ENCODE data around the gene SIGLEC11. TPM values are rescaled to one million over a fixed set of nuclear protein-coding genes. Genes with fewer than 3 reads are reported as not detected.
A peak's percentile ranks its signal among the peaks of the same experiment; 100 is the strongest.

SIGLEC11 gene
- total RNA-seq, 6 donors from 2014 or later = 2.0 to 7.3 (median 4.4) TPM

GRCh38 chr19:49977076-49977475 is 16.1 kb upstream of the SIGLEC11 start:
- no peak for ATAC-seq (ENCODE audit: low FRiP score in 2 of 2)
- peaks cover 9 to 60% (median 47%) of the 10 kb centered on the region in 4 donors for H3K36me3 ChIP-seq
- 83 to 92% methylated on average over 3 to 13 of the region's 13 CpGs for WGBS, 2 donors

GRCh38 chr19:49976496-49976895 is 15.5 kb upstream of the SIGLEC11 start:
- H3K36me3 ChIP-seq = peaks cover 9 to 54% (median 42%) of the 10 kb centered on the region in 4 donors
- no peak for DNase-seq

More at GRCh38 chr19:49977076-49977475, 16.1 kb upstream of the SIGLEC11 start:
- TF ChIP-seq POLR2A (IDR thresholded peaks at IDR 0.05) (no peak), POLR2AphosphoS5 (IDR thresholded peaks at IDR 0.05) (no peak), CTCF (IDR thresholded peaks at IDR 0.05) (no peak), EP300 (IDR thresholded peaks at IDR 0.05) (no peak)
- DNase-seq = no peak
- Histone ChIP-seq H3K27ac (no peak overlapping the region), H3K27me3 (no peaks in the 10 kb centered on the region), H3K9me3 (no peaks in the 10 kb centered on the region), H3K4me1 (peaks cover 0 to 5% (median 0%) of the 10 kb centered on the region in 4 donors), H3K4me3 (no peak overlapping the region)

GRCh38 chr19:49975051-49975450 is 14.1 kb upstream of the SIGLEC11 start:
- Histone ChIP-seq H3K4me3 (no peak overlapping the region), H3K27me3 (no peaks in the 10 kb centered on the region), H3K9me3 (no peaks in the 10 kb centered on the region), H3K4me1 (peaks cover 0 to 5% (median 0%) of the 10 kb centered on the region in 4 donors), H3K36me3 (peaks cover 9 to 42% (median 34%) of the 10 kb centered on the region in 4 donors), H3K27ac (no peak overlapping the region)
- ATAC-seq (ENCODE audit: low FRiP score in 2 of 2) = no peak
- no peak for DNase-seq
- 87 to 88% methylated on average over 3 to 7 of the region's 7 CpGs for WGBS, 2 donors
- TF ChIP-seq POLR2A (IDR thresholded peaks at IDR 0.05) = no peak
- no peak for TF ChIP-seq POLR2AphosphoS5 (IDR thresholded peaks at IDR 0.05)
- TF ChIP-seq EP300 (IDR thresholded peaks at IDR 0.05) = no peak
- no peak for TF ChIP-seq CTCF (IDR thresholded peaks at IDR 0.05)

More at GRCh38 chr19:49976496-49976895, 15.5 kb upstream of the SIGLEC11 start:
- ATAC-seq (ENCODE audit: low FRiP score in 2 of 2) = no peak
- Histone ChIP-seq H3K27me3 (no peaks in the 10 kb centered on the region), H3K4me1 (peaks cover 0 to 5% (median 0%) of the 10 kb centered on the region in 4 donors), H3K9me3 (no peaks in the 10 kb centered on the region), H3K27ac (no peak overlapping the region), H3K4me3 (no peak overlapping the region)
- 80 to 85% methylated on average over 3 of the region's 3 CpGs for WGBS, 2 donors
- TF ChIP-seq EP300 (IDR thresholded peaks at IDR 0.05) = no peak
- TF ChIP-seq CTCF (IDR thresholded peaks at IDR 0.05) = no peak
- no peak for TF ChIP-seq POLR2AphosphoS5 (IDR thresholded peaks at IDR 0.05)
- TF ChIP-seq POLR2A (IDR thresholded peaks at IDR 0.05) = no peak

GRCh38 chr19:49973987-49974386 is 13.0 kb upstream of the SIGLEC11 start:
- peak; percentile 40 to 79 for DNase-seq
- 76 to 86% methylated on average over 16 to 18 of the region's 18 CpGs for WGBS, 2 donors
- H3K4me3 ChIP-seq = no peak overlapping the region
- no peak overlapping the region for H3K27ac ChIP-seq
- peaks cover 0 to 6% (median 1%) of the 10 kb centered on the region in 4 donors for H3K4me1 ChIP-seq
- peak in 1 of 2 donors; percentile 57 for ATAC-seq (ENCODE audit: low FRiP score in 2 of 2)
- H3K9me3 ChIP-seq = no peaks in the 10 kb centered on the region
- peak in 1 of 2 donors; percentile 27 for TF ChIP-seq POLR2AphosphoS5 (IDR thresholded peaks at IDR 0.05)
- TF ChIP-seq EP300 (IDR thresholded peaks at IDR 0.05) = no peak
- H3K27me3 ChIP-seq = no peaks in the 10 kb centered on the region
- H3K36me3 ChIP-seq = peaks cover 9 to 38% (median 31%) of the 10 kb centered on the region in 4 donors

GRCh38 chr19:49972841-49973240 is 11.9 kb upstream of the SIGLEC11 start:
- 86 to 94% methylated on average over 5 to 6 of the region's 6 CpGs for WGBS, 2 donors
- no peak for TF ChIP-seq POLR2AphosphoS5 (IDR thresholded peaks at IDR 0.05)
- TF ChIP-seq EP300 (IDR thresholded peaks at IDR 0.05) = no peak
- no peak for TF ChIP-seq POLR2A (IDR thresholded peaks at IDR 0.05)
- TF ChIP-seq CTCF (IDR thresholded peaks at IDR 0.05) = no peak
- H3K9me3 ChIP-seq = no peaks in the 10 kb centered on the region
- H3K27me3 ChIP-seq = no peaks in the 10 kb centered on the region
- H3K4me3 ChIP-seq = no peak overlapping the region
- H3K36me3 ChIP-seq = peaks cover under 1 to 26% (median 21%) of the 10 kb centered on the region in 4 donors
- no peak for ATAC-seq (ENCODE audit: low FRiP score in 2 of 2)
- H3K27ac ChIP-seq = no peak overlapping the region
- peaks cover 0 to 12% (median 3%) of the 10 kb centered on the region in 4 donors for H3K4me1 ChIP-seq
- no peak for DNase-seq

Data from upper lobe of left lung (tissue), 6 donors.